PFSK-1 (cell line): ENCODE measurements around the gene NFKBIE.

Experiments used
- FOXP2 ChIP-seq: optimal IDR thresholded peaks from 2 replicates; pipeline ENCODE3; 2011; ENCODE audit warnings: borderline replicate concordance, control low read depth, inconsistent platforms; ENCODE audit not compliant: insufficient read depth; ENCODE audit errors: extremely low read length, extremely low read depth
- POLR2AphosphoS5 ChIP-seq: IDR thresholded peaks from 2 replicates; pipeline ENCODE4 v1.6.1; 2012; ENCODE audit warnings: low read depth, mild to moderate bottlenecking, control low read depth, low read length, moderate library complexity
- SIN3A ChIP-seq: IDR thresholded peaks from 2 replicates; pipeline ENCODE4 v1.6.1; 2012; ENCODE audit warnings: mild to moderate bottlenecking, low read length, moderate library complexity, borderline replicate concordance; ENCODE audit not compliant: insufficient read depth
- TAF1 ChIP-seq: IDR thresholded peaks from 2 replicates; pipeline ENCODE4 v1.6.1; 2012; ENCODE audit warnings: low read length, control low read depth, borderline replicate concordance; ENCODE audit not compliant: insufficient read depth
- TF ChIP-seq, protein P1 (sequence below), 2 experiments: IDR thresholded peaks; 2 replicates each; pipeline versions ENCODE4 v1.6.1 to v1.8.0; 2011 to 2012; ENCODE audit warnings: low read depth in 2 of 2, low read length in 2 of 2, control low read depth in 1 of 2, inconsistent platforms in 1 of 2, mild to moderate bottlenecking in 1 of 2, moderate library complexity in 1 of 2; ENCODE audit not compliant: insufficient read depth in 1 of 2

Gene NFKBIE

DNA sequence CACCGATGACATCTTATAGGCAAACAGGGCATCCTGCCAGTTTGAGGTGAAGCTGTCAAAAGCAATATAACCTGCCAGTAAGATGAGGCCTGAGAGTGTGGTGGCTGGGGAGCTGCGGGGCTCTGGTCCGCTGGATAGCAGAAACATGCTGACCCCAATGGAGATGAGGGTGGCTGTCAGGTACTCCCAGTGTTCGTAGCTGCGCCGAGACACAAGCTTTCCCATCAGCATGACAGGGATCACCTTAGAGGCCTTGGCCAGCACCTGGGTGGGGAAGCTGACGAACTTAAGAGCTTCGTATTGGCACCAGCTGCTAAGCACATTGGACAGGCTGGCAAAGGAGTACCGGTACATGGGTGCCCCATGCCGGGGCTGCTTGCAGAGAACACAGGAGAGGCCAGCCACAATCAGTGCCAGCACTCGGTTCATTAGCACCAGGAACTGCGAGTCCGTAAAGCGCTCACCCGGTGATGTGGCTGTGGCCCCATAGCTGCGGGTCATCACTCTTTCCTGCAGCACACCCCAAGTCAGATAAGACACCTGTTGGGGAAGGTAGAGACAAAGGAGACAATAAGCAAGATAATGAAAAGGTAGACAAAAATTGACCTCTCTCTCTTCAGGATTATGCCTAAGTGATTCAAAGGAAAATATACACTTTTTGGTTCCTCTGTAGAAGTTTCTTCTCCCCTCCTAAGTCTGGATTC, 10.1 kb downstream of the NFKBIE start:
- TF ChIP-seq, protein P1, sequence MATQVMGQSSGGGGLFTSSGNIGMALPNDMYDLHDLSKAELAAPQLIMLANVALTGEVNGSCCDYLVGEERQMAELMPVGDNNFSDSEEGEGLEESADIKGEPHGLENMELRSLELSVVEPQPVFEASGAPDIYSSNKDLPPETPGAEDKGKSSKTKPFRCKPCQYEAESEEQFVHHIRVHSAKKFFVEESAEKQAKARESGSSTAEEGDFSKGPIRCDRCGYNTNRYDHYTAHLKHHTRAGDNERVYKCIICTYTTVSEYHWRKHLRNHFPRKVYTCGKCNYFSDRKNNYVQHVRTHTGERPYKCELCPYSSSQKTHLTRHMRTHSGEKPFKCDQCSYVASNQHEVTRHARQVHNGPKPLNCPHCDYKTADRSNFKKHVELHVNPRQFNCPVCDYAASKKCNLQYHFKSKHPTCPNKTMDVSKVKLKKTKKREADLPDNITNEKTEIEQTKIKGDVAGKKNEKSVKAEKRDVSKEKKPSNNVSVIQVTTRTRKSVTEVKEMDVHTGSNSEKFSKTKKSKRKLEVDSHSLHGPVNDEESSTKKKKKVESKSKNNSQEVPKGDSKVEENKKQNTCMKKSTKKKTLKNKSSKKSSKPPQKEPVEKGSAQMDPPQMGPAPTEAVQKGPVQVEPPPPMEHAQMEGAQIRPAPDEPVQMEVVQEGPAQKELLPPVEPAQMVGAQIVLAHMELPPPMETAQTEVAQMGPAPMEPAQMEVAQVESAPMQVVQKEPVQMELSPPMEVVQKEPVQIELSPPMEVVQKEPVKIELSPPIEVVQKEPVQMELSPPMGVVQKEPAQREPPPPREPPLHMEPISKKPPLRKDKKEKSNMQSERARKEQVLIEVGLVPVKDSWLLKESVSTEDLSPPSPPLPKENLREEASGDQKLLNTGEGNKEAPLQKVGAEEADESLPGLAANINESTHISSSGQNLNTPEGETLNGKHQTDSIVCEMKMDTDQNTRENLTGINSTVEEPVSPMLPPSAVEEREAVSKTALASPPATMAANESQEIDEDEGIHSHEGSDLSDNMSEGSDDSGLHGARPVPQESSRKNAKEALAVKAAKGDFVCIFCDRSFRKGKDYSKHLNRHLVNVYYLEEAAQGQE (IDR thresholded peaks at IDR 0.05; ENCODE audit: insufficient read depth in 1 of 2, low read depth in 2 of 2, low read length in 2 of 2): 0 out of 4 replicates have a peak, but pooled peaks of 1 of the 2 experiments have one; percentile 20
- peak; percentile 12 for TF ChIP-seq POLR2AphosphoS5
- TF ChIP-seq FOXP2: no peak

GRCh38 chr6:44254191-44255104, 10.9 kb downstream of the NFKBIE start:
- peak; percentile 60; the same call in 1 of the 2 replicates for TF ChIP-seq SIN3A
- peak; percentile 93 for TF ChIP-seq POLR2AphosphoS5
- TF ChIP-seq TAF1: peak; percentile 62; the same call in 1 of the 2 replicates
- TF ChIP-seq FOXP2: no peak
- TF ChIP-seq, protein P1 (IDR thresholded peaks at IDR 0.05; ENCODE audit: insufficient read depth in 1 of 2, low read depth in 2 of 2, low read length in 2 of 2): no peak

GRCh38 chr6:44253307-44254101, 11.8 kb downstream of the NFKBIE start:
- no peak for TF ChIP-seq SIN3A
- TF ChIP-seq, protein P1 (IDR thresholded peaks at IDR 0.05; ENCODE audit: insufficient read depth in 1 of 2, low read depth in 2 of 2, low read length in 2 of 2): no peak
- no peak; the same call in 1 of the 2 replicates for TF ChIP-seq POLR2AphosphoS5

GRCh38 chr6:44251576-44252524, 13.5 kb downstream of the NFKBIE start:
- TF ChIP-seq POLR2AphosphoS5 (peak; percentile 60), SIN3A (no peak)

- TF ChIP-seq FOXP2: no peak
- TF ChIP-seq SIN3A: no peak
- peak; percentile 17 for TF ChIP-seq POLR2AphosphoS5
- TF ChIP-seq, protein P1 (IDR thresholded peaks at IDR 0.05; ENCODE audit: insufficient read depth in 1 of 2, low read depth in 2 of 2, low read length in 2 of 2): no peak
Observed at GRCh38 chr6:44250718-44251123, 14.6 kb downstream of the NFKBIE start.
